Spleen (tissue), 13 donors: ENCODE data around the gene IARS2. TPM values are rescaled to one million over a fixed set of nuclear protein-coding genes. Genes with fewer than 3 reads are reported as not detected.

Experiments used
- DNase-seq: peaks from one replicate; pipeline ENCODE4 v3.0.0-alpha.2; 2020
- H3K27ac ChIP-seq, 8 donors: fragments of 200-600 bp; sonication (generic) in 7 of 8; 1 replicate in 4 of 8; 2 replicates in 4 of 8; pipeline versions ENCODE4 v1.5.0 to v1.8.0; 2016 to 2021; ENCODE audit warnings: inconsistent platforms in 4 of 8, mild to moderate bottlenecking in 4 of 8, moderate library complexity in 1 of 8
- H3K27me3 ChIP-seq, 7 donors: fragments of 200-600 bp; sonication (generic) in 6 of 7; replicated peaks in 1 of 7; 1 replicate in 4 of 7; 2 replicates in 3 of 7; pipeline versions ENCODE4 v1.5.0 to v1.8.0; 2016 to 2021; ENCODE audit warnings: inconsistent platforms in 3 of 7, mild to moderate bottlenecking in 1 of 7
- H3K36me3 ChIP-seq, 6 donors: fragments of 200-600 bp; sonication (generic) in 5 of 6; 1 replicate in 4 of 6; 2 replicates in 2 of 6; pipeline versions ENCODE4 v1.5.0 to v1.8.0; 2016 to 2021; ENCODE audit warnings: inconsistent platforms in 2 of 6
- H3K4me1 ChIP-seq, 6 donors: fragments of 200-600 bp; sonication (generic) in 5 of 6; 1 replicate in 3 of 6; 2 replicates in 3 of 6; pipeline versions ENCODE4 v1.5.0 to v1.8.0; 2016 to 2021; ENCODE audit warnings: inconsistent platforms in 3 of 6
- H3K4me3 ChIP-seq, 8 donors: fragments of 200-600 bp; sonication (generic) in 7 of 8; 1 replicate in 4 of 8; 2 replicates in 4 of 8; pipeline versions ENCODE4 v1.5.0 to v1.8.0; 2016 to 2021; ENCODE audit warnings: inconsistent platforms in 4 of 8, mild to moderate bottlenecking in 4 of 8, moderate library complexity in 2 of 8
- H3K9me3 ChIP-seq, 8 donors: fragments of 200-600 bp; sonication (generic) in 7 of 8; 1 replicate in 4 of 8; 2 replicates in 4 of 8; pipeline versions ENCODE4 v1.5.0 to v1.8.0; 2016 to 2021; ENCODE audit warnings: inconsistent platforms in 4 of 8
- POLR2A ChIP-seq, 3 donors: fragments of 450-650 bp; IDR thresholded peaks; one replicate each; pipeline ENCODE4 v1.5.1; 2017; ENCODE audit warnings: antibody characterized with exemption in 3 of 3, mild to moderate bottlenecking in 1 of 3
- POLR2AphosphoS5 ChIP-seq, 3 donors: sonication (generic); formaldehyde crosslinking; IDR thresholded peaks; one replicate each; pipeline ENCODE4 v1.5.1; 2017; ENCODE audit warnings: antibody characterized with exemption in 3 of 3
- WGBS, 5 donors: extraction: QIAGEN DNeasy Blood & Tissue Kit in 3 of 5; methylation state at CpG; one replicate each; pipeline versions ENCODE4 v1.1.5 to v1.1.7; 2013 to 2018; 5-methylcytosine and 5-hydroxymethylcytosine counted together
- intact Hi-C: fragments of 100-400 bp; cut with DNase I; formaldehyde crosslinking; loops from one replicate; pipeline ENCODE4 v1.15.0; 2023; ENCODE audit warnings: low total_unique reads
- long read RNA-seq, 2 donors: transcript quantifications; one replicate each; lab custom pipeline, GENCODE V29; 2026
- polyA plus RNA-seq, 3 donors: library from polyadenylated mRNA; stranded (reverse); fragments of 200-250 nt; gene quantifications; one replicate each; pipeline ENCODE4 v1.2.1, GENCODE V29; 2013
- total RNA-seq, 7 donors: library from RNA; depleted of rRNA in 3 of 7; stranded (reverse); fragments of >200 nt in 3 of 7; fragmentation: NEBNext Ultra II Directional in 4 of 7; extraction: Animal tissue kit (Norgen Biotek cat#: 25700) in 4 of 7; gene quantifications; one replicate each; pipeline versions ENCODE4 v1.1.0 to v1.2.1, GENCODE V29; 2016 to 2021
- TF ChIP-seq, protein P1 (sequence below), 11 experiments: fragments of 200-600 bp in 7 of 11; fragments of 450-650 bp in 4 of 11; sonication (generic) in 4 of 11; IDR thresholded peaks in 8 of 11; conservative IDR thresholded peaks in 3 of 11; 1 replicate in 7 of 11; 2 replicates in 4 of 11; pipeline versions ENCODE4 v1.4.0 to v1.8.0; 2016 to 2021; ENCODE audit warnings: antibody characterized with exemption in 11 of 11, inconsistent platforms in 4 of 11, mild to moderate bottlenecking in 1 of 11
- donor health status: healthy with polysubstance abuse.
- donor health status: DM: no; HTN: no; CAD: no; lungs with moderate emphysema.
- donor health status: DM: no; HTN: no; CAD: no.
- donor health status: Bipolar disorder and iron deficiency.
- donor health status: healthy.
- donor health status: DM: no; HTN: no; CAD: no.
- donor health status: DM: yes; HTN: yes; CAD: no.

The IARS2 gene
- total RNA-seq = 10 to 100 TPM; 38.7 to 52.8 (median 41.6) TPM
- polyA plus RNA-seq = 10 to 100 TPM; 16.0 to 25.2 (median 20.1) TPM
- long read RNA-seq, donor 1, transcript IARS2-201 (23 exons, 3,560 nt) = major isoform, 12 of 24 reads
- long read RNA-seq, donor 1, partial matches to known transcripts = 12 of 24 reads
- long read RNA-seq, donor 1, other reads (novel, unspliced or antisense) = 0 of 24 reads
- long read RNA-seq, donor 2, transcript IARS2-201 (23 exons, 3,560 nt) = major isoform, 10 of 20 reads
- long read RNA-seq, donor 2, partial matches to known transcripts = 10 of 20 reads
- long read RNA-seq, donor 2, other reads (novel, unspliced or antisense) = 0 of 20 reads

- intact Hi-C loops = loop anchor here (10.0 kb wide), 1 partner anchor 49 kb away; the partner anchor contains the start of gene EPRS1
Measured at GRCh38 chr1:220094016-220094911, at the start of gene IARS2. Gene IARS2 (plus strand): TSS chr1:220094132. CDS start chr1:220094217, 85 bp downstream.

GRCh38 chr1:220044678-220045355 lies 49.1 kb upstream of the IARS2 start:
- no peaks in the 10 kb centered on the region for H3K9me3 ChIP-seq
- TF ChIP-seq POLR2AphosphoS5 (IDR thresholded peaks at IDR 0.05) = no peak
- TF ChIP-seq, protein P1, sequence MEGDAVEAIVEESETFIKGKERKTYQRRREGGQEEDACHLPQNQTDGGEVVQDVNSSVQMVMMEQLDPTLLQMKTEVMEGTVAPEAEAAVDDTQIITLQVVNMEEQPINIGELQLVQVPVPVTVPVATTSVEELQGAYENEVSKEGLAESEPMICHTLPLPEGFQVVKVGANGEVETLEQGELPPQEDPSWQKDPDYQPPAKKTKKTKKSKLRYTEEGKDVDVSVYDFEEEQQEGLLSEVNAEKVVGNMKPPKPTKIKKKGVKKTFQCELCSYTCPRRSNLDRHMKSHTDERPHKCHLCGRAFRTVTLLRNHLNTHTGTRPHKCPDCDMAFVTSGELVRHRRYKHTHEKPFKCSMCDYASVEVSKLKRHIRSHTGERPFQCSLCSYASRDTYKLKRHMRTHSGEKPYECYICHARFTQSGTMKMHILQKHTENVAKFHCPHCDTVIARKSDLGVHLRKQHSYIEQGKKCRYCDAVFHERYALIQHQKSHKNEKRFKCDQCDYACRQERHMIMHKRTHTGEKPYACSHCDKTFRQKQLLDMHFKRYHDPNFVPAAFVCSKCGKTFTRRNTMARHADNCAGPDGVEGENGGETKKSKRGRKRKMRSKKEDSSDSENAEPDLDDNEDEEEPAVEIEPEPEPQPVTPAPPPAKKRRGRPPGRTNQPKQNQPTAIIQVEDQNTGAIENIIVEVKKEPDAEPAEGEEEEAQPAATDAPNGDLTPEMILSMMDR (IDR thresholded peaks at IDR 0.05 in 8 of 11, conservative IDR thresholded peaks at IDR 0.05 in 3 of 11) = no peak
- no peak for TF ChIP-seq POLR2A (IDR thresholded peaks at IDR 0.05)
- intact Hi-C loops = loop anchor here (10.0 kb wide), 1 partner anchor 50 kb away; the partner anchor contains the start of gene IARS2
- no peaks in the 10 kb centered on the region for H3K27me3 ChIP-seq
- no peak for DNase-seq
- peaks cover 0 to 29% (median 7%) of the 10 kb centered on the region in 6 donors for H3K36me3 ChIP-seq
- 70 to 80% (median 72%) methylated on average over 4 of the region's 4 CpGs for WGBS, 5 donors
- H3K4me1 ChIP-seq = peaks cover 13 to 45% (median 33%) of the 10 kb centered on the region in 6 donors
- H3K4me3 ChIP-seq = peak overlapping the region in 7 of 8 donors; percentile 88 to 97 (median 92)
- H3K27ac ChIP-seq = peak overlapping the region in 7 of 8 donors; percentile 78 to 93 (median 89)

More at GRCh38 chr1:220094016-220094911, at the start of gene IARS2:
- H3K9me3 ChIP-seq = no peaks in the 10 kb centered on the region
- H3K27me3 ChIP-seq = no peaks in the 10 kb centered on the region
- H3K4me3 ChIP-seq = peak within 1 kb of the TSS; percentile 82 to 100 (median 98)
- TF ChIP-seq POLR2A (IDR thresholded peaks at IDR 0.05) (peak in 1 of 3 donors; percentile 63), POLR2AphosphoS5 (IDR thresholded peaks at IDR 0.05) (peak; percentile 84 to 87 (median 87))
- TF ChIP-seq, protein P1 (IDR thresholded peaks at IDR 0.05 in 8 of 11, conservative IDR thresholded peaks at IDR 0.05 in 3 of 11) = peak in 1 of 11 experiments; percentile 21
- 2 to 9% (median 4%) methylated on average over 21 to 73 of the region's 73 CpGs for WGBS, 5 donors
- peaks cover 0 to 34% (median 15%) of the 10 kb centered on the region in 6 donors for H3K36me3 ChIP-seq
- peaks cover 10 to 55% (median 29%) of the 10 kb centered on the region in 6 donors for H3K4me1 ChIP-seq
- DNase-seq = peak; percentile 97
- peak within 1 kb of the TSS; percentile 74 to 93 (median 88) for H3K27ac ChIP-seq

DNA sequence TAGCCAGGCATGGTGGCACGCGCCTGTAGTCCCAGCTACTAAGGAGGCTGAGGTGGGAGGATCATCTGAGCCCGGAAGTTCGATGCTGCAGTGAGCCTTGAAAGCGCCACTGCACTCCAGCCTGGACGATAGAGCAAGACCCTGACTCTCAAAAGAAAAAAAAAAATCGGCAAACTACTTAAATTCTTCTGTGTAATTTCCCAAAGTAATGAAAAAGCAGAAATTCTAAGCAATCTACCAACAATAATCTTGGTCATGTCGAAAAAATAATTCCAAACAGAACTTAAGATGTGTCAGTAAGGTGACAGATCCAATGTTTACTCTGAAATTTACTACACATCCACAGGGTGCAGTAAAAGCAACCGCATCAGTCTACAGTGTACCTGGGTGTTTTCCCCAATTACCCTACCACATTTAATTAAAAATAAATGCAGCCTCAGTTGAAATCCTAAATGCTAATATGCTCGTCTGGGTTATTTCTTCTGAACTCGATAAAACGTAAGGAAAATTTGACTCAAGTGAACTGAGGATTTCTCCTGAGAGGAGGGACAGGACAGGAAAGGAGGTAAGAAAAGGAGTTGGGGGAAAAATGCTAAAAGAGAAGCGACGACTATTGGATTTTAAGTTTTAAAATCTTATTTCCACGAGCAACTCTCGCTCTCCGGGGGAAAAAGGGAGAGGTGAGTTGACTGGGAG lies 48.4 kb upstream of the IARS2 start:
- Histone ChIP-seq H3K27me3 (no peaks in the 10 kb centered on the region), H3K4me3 (peak overlapping the region; percentile 83 to 97 (median 92)), H3K9me3 (no peaks in the 10 kb centered on the region), H3K27ac (peak overlapping the region; percentile 78 to 93 (median 88)), H3K36me3 (peaks cover 0 to 22% (median under 1%) of the 10 kb centered on the region in 6 donors), H3K4me1 (peaks cover 13 to 45% (median 33%) of the 10 kb centered on the region in 6 donors)
- TF ChIP-seq, protein P1 (IDR thresholded peaks at IDR 0.05 in 8 of 11, conservative IDR thresholded peaks at IDR 0.05 in 3 of 11) = no peak
- TF ChIP-seq POLR2AphosphoS5 (IDR thresholded peaks at IDR 0.05) (no peak), POLR2A (IDR thresholded peaks at IDR 0.05) (no peak)
- no peak for DNase-seq
- WGBS, 5 donors = 23 to 30% (median 27%) methylated on average over 17 of the region's 17 CpGs
- intact Hi-C loops = loop anchor here (10.0 kb wide), 1 partner anchor 49 kb away; the partner anchor contains the start of gene IARS2
